A549 (cell line): ENCODE measurements around the gene ARFGAP2. TPM values are rescaled to one million over a fixed set of nuclear protein-coding genes. Genes with fewer than 3 reads are reported as not detected.

Source experiments
- ATAC-seq, 2 experiments: fragments of 200-7000 bp in 1 of 2; fragments of >200 bp in 1 of 2; cut with Nextera tagmentation in 1 of 2; cut with Tn5 transposase in 1 of 2; 3 replicates each; pipeline versions ENCODE4 v1.8.0 to v1.9.1; 2018 to 2020; ENCODE audit warnings: mild to moderate bottlenecking in 1 of 2, moderate library complexity in 1 of 2
- CTCF ChIA-PET: fragments of 300-600 bp; sonication (Branson Sonifier 250); formaldehyde crosslinking; extraction: SDS; loops from one replicate; lab custom pipeline; 2021; ENCODE audit warnings: antibody characterized with exemption, inconsistent platforms; lab: Yijun Ruan, JAX
- POLR2A ChIA-PET: fragments of 350-600 bp; formaldehyde crosslinking; extraction: SDS; loops from one replicate; lab custom pipeline; 2021; ENCODE audit warnings: antibody characterized with exemption, inconsistent platforms; lab: Yijun Ruan, JAX
- DNase-seq, 2 experiments: peaks; one replicate each; pipeline versions ENCODE4 v3.0.0 to v3.0.0-alpha.2; 2011 to 2016; ENCODE audit warnings: low read depth in 1 of 2, low spot score in 1 of 2
- FAIRE-seq: peaks from 2 replicates; lab custom pipeline; 2011; peaks lifted over from hg19 to GRCh38; lab: Jason Lieb, UNC
- H3K27ac ChIP-seq, 2 experiments: fragments of >200 bp; sonication (Bioruptor Twin); formaldehyde crosslinking; 3 replicates each; pipeline ENCODE4 v1.5.1; 2016 to 2017
- H3K4me1 ChIP-seq: fragments of >200 bp; sonication (Bioruptor Twin); formaldehyde crosslinking; 3 replicates; pipeline ENCODE4 v1.6.1; 2016
- H3K4me2 ChIP-seq: fragments of >200 bp; sonication (Bioruptor Twin); formaldehyde crosslinking; 3 replicates; pipeline ENCODE4 v1.6.1; 2016
- H3K4me3 ChIP-seq: fragments of >200 bp; sonication (Bioruptor Twin); formaldehyde crosslinking; 3 replicates; pipeline ENCODE4 v1.5.1; 2016
- H3K9me3 ChIP-seq: fragments of >200 bp; sonication (Bioruptor Twin); formaldehyde crosslinking; 3 replicates; pipeline ENCODE4 v1.6.1; 2016
- BCL3 ChIP-seq: fragments of >200 bp; sonication (Bioruptor Twin); formaldehyde crosslinking; IDR thresholded peaks from 3 replicates; pipeline ENCODE4 v1.6.1; 2016
- EP300 ChIP-seq, 2 experiments: fragments of >200 bp; sonication (Bioruptor Twin); formaldehyde crosslinking; IDR thresholded peaks; 2 replicates in 1 of 2; 3 replicates in 1 of 2; pipeline ENCODE4 v1.6.1; 2016 to 2017
- ESRRA ChIP-seq: fragments of 150-350 bp; IDR thresholded peaks from 2 replicates; pipeline ENCODE4 v1.6.1; 2014; ENCODE audit warnings: mild to moderate bottlenecking, low read length, borderline replicate concordance
- FOSL2 ChIP-seq, 2 experiments: fragments of 450-650 bp in 1 of 2; fragments of >200 bp in 1 of 2; sonication (Bioruptor Twin) in 1 of 2; formaldehyde crosslinking; IDR thresholded peaks; 2 replicates each; pipeline versions ENCODE4 v1.5.0 to v1.6.1; 2016 to 2020; ENCODE audit warnings: mild to moderate bottlenecking in 1 of 2, moderate library complexity in 1 of 2
- GATA3 ChIP-seq: IDR thresholded peaks from 2 replicates; pipeline ENCODE4 v1.6.1; 2012; ENCODE audit warnings: borderline replicate concordance
- HDAC2 ChIP-seq: fragments of 200-600 bp; sonication (generic); IDR thresholded peaks from 2 replicates; pipeline ENCODE4 v1.6.1; 2016
- HOXA7 ChIP-seq: fragments of 250-450 bp; sonication (Bioruptor Pico); IDR thresholded peaks from 2 replicates; pipeline ENCODE4 v1.5.0; 2020; ENCODE audit warnings: mild to moderate bottlenecking, moderate library complexity
- HOXB5 ChIP-seq: fragments of 250-450 bp; sonication (Bioruptor Pico); IDR thresholded peaks from 2 replicates; pipeline ENCODE4 v1.5.0; 2020; ENCODE audit warnings: mild to moderate bottlenecking, moderate library complexity
- JUN ChIP-seq, 2 experiments: fragments of >200 bp; sonication (Bioruptor Twin); formaldehyde crosslinking; IDR thresholded peaks; 2 replicates in 1 of 2; 3 replicates in 1 of 2; pipeline ENCODE4 v1.6.1; 2016 to 2017
- JUNB ChIP-seq: fragments of >200 bp; sonication (Bioruptor Twin); formaldehyde crosslinking; IDR thresholded peaks from 2 replicates; pipeline ENCODE4 v1.6.1; 2016
- MAFK ChIP-seq: fragments of 450-650 bp; IDR thresholded peaks from 2 replicates; pipeline ENCODE4 v1.6.1; 2014; ENCODE audit not compliant: partially characterized antibody
- MAX ChIP-seq: IDR thresholded peaks from 2 replicates; pipeline ENCODE4 v1.6.1; 2012
- MYC ChIP-seq: IDR thresholded peaks from 2 replicates; pipeline ENCODE4 v1.6.1; 2012; ENCODE audit warnings: mild to moderate bottlenecking, inconsistent platforms, low read length, improper control_type of control experiment, borderline replicate concordance
- NPAS2 ChIP-seq: fragments of 250-450 bp; sonication (Bioruptor Pico); IDR thresholded peaks from 2 replicates; pipeline ENCODE4 v1.8.0; 2022; ENCODE audit warnings: mild to moderate bottlenecking, moderate library complexity, borderline replicate concordance
- NR3C1 ChIP-seq: fragments of >200 bp; sonication (Bioruptor Twin); formaldehyde crosslinking; IDR thresholded peaks from 3 replicates; pipeline ENCODE4 v1.6.1; 2017
- POLR2AphosphoS2 ChIP-seq: conservative IDR thresholded peaks from 2 replicates; pipeline ENCODE4 v1.6.1; 2012; ENCODE audit warnings: low read length, improper control_type of control experiment, inconsistent platforms
- RAD21 ChIP-seq, 2 experiments: fragments of >200 bp in 1 of 2; sonication (Bioruptor Twin) in 1 of 2; formaldehyde crosslinking in 1 of 2; IDR thresholded peaks in 1 of 2; conservative IDR thresholded peaks in 1 of 2; 2 replicates in 1 of 2; 3 replicates in 1 of 2; pipeline ENCODE4 v1.6.1; 2012 to 2018; ENCODE audit warnings: inconsistent platforms in 1 of 2
- RCOR1 ChIP-seq: fragments of 150-350 bp; IDR thresholded peaks from 2 replicates; pipeline ENCODE4 v1.6.1; 2014; ENCODE audit warnings: antibody characterized with exemption, low read length, low read depth
- SMC3 ChIP-seq: fragments of >200 bp; sonication (Bioruptor Twin); formaldehyde crosslinking; IDR thresholded peaks from 3 replicates; pipeline ENCODE4 v1.6.1; 2018; ENCODE audit warnings: inconsistent platforms
- USF2 ChIP-seq: fragments of 450-650 bp; IDR thresholded peaks from 2 replicates; pipeline ENCODE4 v1.6.1; 2014; ENCODE audit warnings: antibody characterized with exemption
- ZFP36 ChIP-seq: fragments of 450-650 bp; IDR thresholded peaks from 2 replicates; pipeline ENCODE4 v1.6.1; 2014; ENCODE audit warnings: borderline replicate concordance; ENCODE audit not compliant: partially characterized antibody
- ZNF302 ChIP-seq: fragments of 250-450 bp; sonication (Bioruptor Pico); IDR thresholded peaks from 2 replicates; pipeline ENCODE4 v1.9.0; 2021; ENCODE audit warnings: inconsistent platforms, mild to moderate bottlenecking, moderate library complexity
- ZSCAN20 ChIP-seq: fragments of 250-450 bp; sonication (Bioruptor Pico); IDR thresholded peaks from 2 replicates; pipeline ENCODE4 v1.8.0; 2022; ENCODE audit warnings: mild to moderate bottlenecking, moderate library complexity
- WGBS: methylation state at CpG from one replicate; pipeline ENCODE4 v1.1.6; 2017; ENCODE audit errors: missing lambda C conversion rate; 5-methylcytosine and 5-hydroxymethylcytosine counted together
- polyA plus RNA-seq, 4 experiments: library from polyadenylated mRNA; depleted of rRNA in 3 of 4; stranded (reverse); fragments of >200 nt; fragmentation: RNase III in 1 of 4; extraction: RNeasy Plus Mini Kit Qiagen cat#74134 plus additional on column Dnase treatment in 1 of 4; gene quantifications; 2 replicates in 3 of 4; 3 replicates in 1 of 4; pipeline ENCODE4 v1.2.3, GENCODE V29; 2011 to 2017
- TF ChIP-seq, protein P1 (sequence below): fragments of 250-450 bp; sonication (Bioruptor Pico); IDR thresholded peaks from 2 replicates; pipeline ENCODE4 v1.5.0; 2021; ENCODE audit warnings: mild to moderate bottlenecking, moderate library complexity, borderline replicate concordance
- TF ChIP-seq, protein P2 (sequence below): fragments of 150-350 bp; IDR thresholded peaks from 2 replicates; pipeline ENCODE4 v1.6.1; 2014; ENCODE audit warnings: low read depth, mild to moderate bottlenecking, low read length

The ARFGAP2 gene
- polyA plus RNA-seq, 2 of the 4 experiments (the other 2 are of a cell fraction): 29.5 to 34.0 TPM

DNA sequence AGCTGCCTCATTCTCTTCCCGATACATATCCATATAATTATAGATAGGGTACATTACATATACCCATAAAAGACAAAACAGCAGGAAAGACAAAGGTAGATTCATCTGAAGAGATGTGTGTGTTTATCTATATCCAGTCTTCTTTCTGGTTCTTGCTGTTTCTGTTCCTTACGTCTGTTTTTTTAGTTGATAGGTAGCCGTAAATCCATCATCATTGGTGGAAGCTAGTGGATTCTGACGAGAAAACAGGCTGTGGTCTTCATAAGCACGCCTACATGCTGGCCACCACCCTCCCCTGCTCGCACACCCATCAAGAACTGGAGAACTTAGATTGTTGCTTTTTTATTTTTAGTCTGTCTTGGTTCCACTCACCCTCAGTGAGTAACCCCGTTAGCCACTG, 51.6 kb downstream of the ARFGAP2 start (continued):
- TF ChIP-seq HOXA7 (CRISPR knock-in tag): no peak
- TF ChIP-seq MYC: no peak
- TF ChIP-seq MAFK: no peak
- no peak for TF ChIP-seq BCL3
- no peak for TF ChIP-seq GATA3
- TF ChIP-seq MAX: no peak
- TF ChIP-seq FOSL2 (IDR thresholded peaks at IDR 0.05): no peak
- no peak for TF ChIP-seq FOSL2 (CRISPR knock-in tag; IDR thresholded peaks at IDR 0.05)
- TF ChIP-seq ZSCAN20: no peak

GRCh38 chr11:47124675-47125074, 52.0 kb downstream of the ARFGAP2 start:
- Histone ChIP-seq H3K4me2 (no peak overlapping the region), H3K4me1 (no peaks in the 10 kb centered on the region), H3K9me3 (no peaks in the 10 kb centered on the region), H3K27ac (no peak overlapping the region), H3K4me3 (no peak overlapping the region)
- FAIRE-seq: no peak
- DNase-seq: no peak
- ChIA-PET POLR2A (no interaction called here), CTCF (interaction anchor here (1.2 to 2.3 kb wide), 3 partner anchors 28 to 208 kb away, joined by 3 to 12 read pairs (median 4); no protein-coding TSS in a partner anchor)
- TF ChIP-seq JUN (IDR thresholded peaks at IDR 0.05) (no peak), GATA3 (no peak), JUNB (no peak), EP300 (IDR thresholded peaks at IDR 0.05) (no peak), FOSL2 (IDR thresholded peaks at IDR 0.05) (no peak), FOSL2 (CRISPR knock-in tag; IDR thresholded peaks at IDR 0.05) (no peak), RAD21 (conservative IDR thresholded peaks at IDR 0.05 in 1 of 2, IDR thresholded peaks at IDR 0.05 in 1 of 2) (no peak), HOXB5 (CRISPR knock-in tag) (no peak), MYC (no peak), SMC3 (no peak), HDAC2 (no peak)
- TF ChIP-seq, protein P1, sequence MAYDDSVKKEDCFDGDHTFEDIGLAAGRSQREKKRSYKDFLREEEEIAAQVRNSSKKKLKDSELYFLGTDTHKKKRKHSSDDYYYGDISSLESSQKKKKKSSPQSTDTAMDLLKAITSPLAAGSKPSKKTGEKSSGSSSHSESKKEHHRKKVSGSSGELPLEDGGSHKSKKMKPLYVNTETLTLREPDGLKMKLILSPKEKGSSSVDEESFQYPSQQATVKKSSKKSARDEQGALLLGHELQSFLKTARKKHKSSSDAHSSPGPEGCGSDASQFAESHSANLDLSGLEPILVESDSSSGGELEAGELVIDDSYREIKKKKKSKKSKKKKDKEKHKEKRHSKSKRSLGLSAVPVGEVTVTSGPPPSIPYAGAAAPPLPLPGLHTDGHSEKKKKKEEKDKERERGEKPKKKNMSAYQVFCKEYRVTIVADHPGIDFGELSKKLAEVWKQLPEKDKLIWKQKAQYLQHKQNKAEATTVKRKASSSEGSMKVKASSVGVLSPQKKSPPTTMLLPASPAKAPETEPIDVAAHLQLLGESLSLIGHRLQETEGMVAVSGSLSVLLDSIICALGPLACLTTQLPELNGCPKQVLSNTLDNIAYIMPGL (CRISPR knock-in tag): no peak
- TF ChIP-seq, protein P2, sequence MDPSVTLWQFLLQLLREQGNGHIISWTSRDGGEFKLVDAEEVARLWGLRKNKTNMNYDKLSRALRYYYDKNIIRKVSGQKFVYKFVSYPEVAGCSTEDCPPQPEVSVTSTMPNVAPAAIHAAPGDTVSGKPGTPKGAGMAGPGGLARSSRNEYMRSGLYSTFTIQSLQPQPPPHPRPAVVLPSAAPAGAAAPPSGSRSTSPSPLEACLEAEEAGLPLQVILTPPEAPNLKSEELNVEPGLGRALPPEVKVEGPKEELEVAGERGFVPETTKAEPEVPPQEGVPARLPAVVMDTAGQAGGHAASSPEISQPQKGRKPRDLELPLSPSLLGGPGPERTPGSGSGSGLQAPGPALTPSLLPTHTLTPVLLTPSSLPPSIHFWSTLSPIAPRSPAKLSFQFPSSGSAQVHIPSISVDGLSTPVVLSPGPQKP: no peak
- no peak for ATAC-seq
- 70% methylated on average over 1 of the region's 1 CpG for WGBS

DNA sequence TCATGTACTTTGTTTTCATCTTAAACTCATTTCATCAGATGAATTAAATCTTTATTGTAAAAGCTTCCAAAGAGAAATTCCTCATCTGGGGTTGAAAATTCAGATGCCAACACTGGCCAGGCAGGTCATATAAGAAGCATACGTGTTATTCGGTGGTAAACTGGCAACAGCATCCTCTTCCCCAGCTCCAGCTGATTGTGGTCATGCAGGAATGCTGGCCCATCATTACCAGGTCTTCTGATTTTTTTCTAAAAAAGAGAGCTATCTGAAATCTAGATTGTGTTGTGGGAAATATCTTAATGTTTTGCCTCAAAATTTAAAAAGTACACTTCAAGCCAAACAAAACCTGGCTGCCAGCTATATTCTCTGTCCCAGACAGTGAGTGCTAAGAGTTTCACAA, 53.6 kb downstream of the ARFGAP2 start:
- FAIRE-seq (no peak), ATAC-seq (no peak), DNase-seq (no peak)
- Histone ChIP-seq H3K4me2 (no peak overlapping the region), H3K4me1 (no peaks in the 10 kb centered on the region), H3K27ac (no peak overlapping the region), H3K4me3 (no peak overlapping the region), H3K9me3 (no peaks in the 10 kb centered on the region)
- 92% methylated on average over 2 of the region's 2 CpGs for WGBS
- ChIA-PET CTCF (interaction anchor here (1.1 to 4.3 kb wide), 2 partner anchors 30 to 57 kb away, joined by 3 to 10 read pairs; no protein-coding TSS in a partner anchor), POLR2A (no interaction called here)
- TF ChIP-seq GATA3 (no peak), NR3C1 (no peak), ZFP36 (no peak), HOXA7 (CRISPR knock-in tag) (no peak), BCL3 (no peak), JUN (IDR thresholded peaks at IDR 0.05) (no peak), ESRRA (no peak), RAD21 (conservative IDR thresholded peaks at IDR 0.05 in 1 of 2, IDR thresholded peaks at IDR 0.05 in 1 of 2) (no peak), USF2 (no peak), NPAS2 (CRISPR knock-in tag) (no peak), RCOR1 (no peak), ZNF302 (CRISPR knock-in tag) (no peak), POLR2AphosphoS2 (no peak), MAX (no peak), ZSCAN20 (no peak)
